HG03432 (cell line): ENCODE measurements around the gene TULP3.

Experiments used
- ATAC-seq: cut with Tn5 transposase; IDR thresholded peaks from one replicate; pipeline ENCODE4 v1.9.1; 2021; ENCODE audit warnings: mild to moderate bottlenecking, moderate library complexity; ENCODE audit not compliant: unreplicated experiment

The TULP3 gene

DNA sequence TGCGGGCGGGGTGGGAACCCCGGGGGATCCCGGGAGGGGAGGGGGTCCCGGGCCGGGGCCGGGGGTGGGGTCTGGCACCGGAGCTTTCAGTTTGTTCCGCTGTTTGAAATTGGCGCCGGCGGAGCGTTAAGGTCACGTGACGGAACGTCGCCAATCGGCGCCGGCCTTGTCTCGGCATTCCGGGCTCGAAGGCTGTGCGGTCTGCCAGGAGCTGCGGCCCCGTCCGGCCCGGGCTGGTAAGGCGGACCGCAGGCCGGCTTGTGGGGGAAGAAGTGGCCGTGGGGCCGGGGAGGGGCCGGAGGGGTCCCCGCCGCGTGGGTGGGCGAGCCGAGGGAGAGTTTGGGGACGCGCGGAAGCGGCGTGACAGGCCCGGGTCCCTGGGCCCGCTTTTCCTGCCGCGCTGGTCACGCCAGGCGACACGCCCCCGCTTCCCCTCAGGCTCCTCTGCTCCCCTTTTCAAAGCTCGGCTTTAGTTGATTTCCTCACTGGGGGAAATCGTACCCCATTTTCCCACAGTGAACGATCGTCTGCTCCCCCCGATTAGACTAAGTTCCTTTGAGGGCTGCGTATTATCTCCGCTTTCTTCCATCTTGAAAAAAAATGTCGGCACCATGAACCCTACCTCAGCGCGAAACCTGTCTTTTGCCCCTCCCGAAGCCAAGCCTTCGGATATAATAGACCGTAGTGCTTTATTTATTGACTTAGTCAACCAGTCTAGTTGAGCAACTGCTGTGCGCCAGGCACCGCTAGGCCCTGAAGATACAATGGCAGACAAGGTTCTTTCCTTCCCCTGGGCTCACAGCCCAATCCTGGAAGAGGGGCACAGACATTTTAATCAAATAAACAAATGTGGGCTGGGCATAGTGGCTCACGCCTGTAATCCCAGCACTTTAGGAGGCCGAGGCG lies 13.4 kb upstream of the TULP3 start, which contains the start of the genes FOXM1 and RHNO1:
Gene FOXM1, minus strand, starts transcription at position 128 of the 906 bp plus-strand sequence. CDS start 2,696 bp downstream, outside the sequence.
Gene RHNO1, plus strand, starts transcription at position 177 of the 906 bp plus-strand sequence. CDS start 8,144 bp downstream, outside the sequence.
- peak; percentile 88 for ATAC-seq

- no peak for ATAC-seq
Measured at GRCh38 chr12:2877953-2878732, 12.5 kb upstream of the TULP3 start.

DNA sequence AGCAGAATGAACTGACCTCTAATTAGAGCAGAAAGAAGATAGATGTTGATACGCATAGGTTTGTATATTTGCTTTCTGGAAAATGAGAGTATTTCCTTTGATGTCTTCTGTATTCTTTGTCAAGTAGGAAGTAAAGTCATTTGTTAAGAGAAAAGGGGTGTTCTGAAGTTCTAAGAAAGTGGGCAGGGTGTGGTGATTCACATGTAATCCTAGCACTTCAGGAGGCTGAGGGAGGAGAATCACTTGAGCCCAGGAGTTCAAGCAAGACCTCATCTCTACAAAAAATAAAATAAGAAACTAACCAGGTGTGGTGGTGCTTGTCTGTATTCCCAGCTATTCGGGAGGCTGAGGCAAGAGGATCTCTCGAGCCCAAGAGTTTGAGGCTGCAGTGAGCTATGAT lies 10.8 kb upstream of the TULP3 start:
- ATAC-seq, result no peak

GRCh38 chr12:2884810-2885209 lies 5.9 kb upstream of the TULP3 start:
- no peak for ATAC-seq

DNA sequence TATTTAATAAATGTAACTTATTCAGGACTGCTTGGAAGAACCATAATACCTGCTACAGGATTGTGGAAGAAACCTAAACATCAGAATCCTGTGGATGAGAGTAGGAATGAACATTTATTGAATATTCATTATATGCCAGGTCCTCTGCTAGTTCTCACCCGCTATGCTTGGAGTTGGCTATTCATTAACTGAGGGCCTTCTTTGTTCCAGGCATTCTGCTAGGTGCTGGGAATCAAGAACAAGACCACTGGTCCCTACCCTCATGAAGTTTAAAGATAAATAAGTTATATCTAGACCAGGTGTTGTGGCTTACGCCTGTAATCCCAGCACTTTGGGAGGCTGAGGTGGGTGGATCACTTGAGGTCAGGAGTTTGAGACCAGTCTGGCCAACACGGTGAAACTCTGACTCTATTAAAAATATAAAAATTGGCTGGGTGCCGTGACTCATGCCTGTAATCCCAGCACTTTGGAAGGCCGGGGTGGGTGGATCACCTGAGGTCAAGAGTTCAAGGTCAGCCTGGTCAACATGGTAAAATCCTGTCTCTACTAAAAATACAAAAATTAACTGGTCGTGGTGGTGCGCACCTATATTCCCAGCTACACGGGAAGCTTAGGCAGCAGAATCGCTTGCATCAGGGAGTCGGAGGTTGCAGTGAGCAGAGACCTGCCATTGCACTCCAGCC lies 3.8 kb upstream of the TULP3 start:
- no peak for ATAC-seq

DNA sequence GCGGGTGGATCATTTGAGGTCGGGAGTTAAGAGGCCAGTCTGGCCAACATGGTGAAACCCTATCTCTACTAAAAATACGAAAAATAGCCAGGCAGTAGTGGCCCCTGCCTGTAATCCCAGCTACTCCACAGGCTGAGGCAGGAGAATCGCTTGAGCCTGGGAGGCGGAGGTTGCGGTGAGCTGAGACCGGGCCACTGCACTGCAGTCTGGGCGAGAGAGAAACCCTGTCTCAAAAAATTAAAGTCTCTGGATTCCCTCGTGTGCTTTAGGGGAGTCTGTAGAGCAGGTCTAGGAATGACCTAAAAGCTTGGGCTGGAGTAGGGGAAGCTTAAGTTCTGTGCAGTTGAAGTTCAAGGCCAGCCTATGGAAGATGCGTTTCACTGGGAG lies 697 bp upstream of the TULP3 start:
- no peak for ATAC-seq

- peak; percentile 23 for ATAC-seq
Measured at GRCh38 chr12:2891240-2892053, 756 bp downstream of the TULP3 start.

- ATAC-seq, result no peak
Measured at GRCh38 chr12:2892246-2892645, 1.6 kb downstream of the TULP3 start.

GRCh38 chr12:2893007-2893406 lies 2.3 kb downstream of the TULP3 start:
- ATAC-seq, result no peak

DNA sequence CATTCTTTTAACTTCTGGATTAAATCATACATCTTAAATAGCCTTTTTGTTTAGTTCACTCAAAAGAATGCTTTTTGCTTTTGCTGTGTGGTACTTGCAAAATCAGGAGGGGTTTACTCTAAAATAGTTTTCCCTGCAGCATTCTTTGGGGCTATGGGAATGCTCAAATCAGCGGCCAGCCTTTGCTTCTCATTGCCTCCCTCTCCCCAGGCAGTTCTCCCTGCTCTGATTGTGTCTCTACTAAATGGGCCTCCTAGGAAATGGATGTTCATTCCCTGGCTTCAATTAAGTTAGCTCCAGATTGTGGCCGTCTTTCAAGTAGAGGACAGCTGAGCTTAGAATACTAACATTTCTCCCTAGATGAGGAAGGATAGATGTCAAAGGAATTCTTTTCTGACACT lies 4.4 kb downstream of the TULP3 start:
- no peak for ATAC-seq

DNA sequence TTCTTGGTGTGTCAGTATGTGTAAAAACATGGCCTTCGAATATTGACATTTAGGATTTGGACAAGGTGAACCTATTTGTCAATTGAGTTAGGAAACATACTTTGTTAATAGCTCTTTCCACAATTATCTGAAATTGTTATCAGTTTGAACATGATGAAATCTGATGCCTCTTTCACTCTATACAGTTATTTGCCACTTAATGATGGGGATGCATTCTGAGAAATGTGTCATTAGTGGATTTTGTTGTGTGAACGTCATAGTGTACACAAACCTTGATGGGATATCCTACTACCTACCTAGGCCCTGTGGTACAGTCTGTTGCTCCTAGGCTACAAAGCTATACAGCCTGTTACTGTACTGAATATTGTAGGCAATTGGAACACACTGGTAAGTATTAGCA lies 4.8 kb downstream of the TULP3 start:
- ATAC-seq, result no peak

- no peak for ATAC-seq
Measured at GRCh38 chr12:2897418-2897817, 6.7 kb downstream of the TULP3 start.

GRCh38 chr12:2900642-2901041 lies 10.0 kb downstream of the TULP3 start:
- no peak for ATAC-seq

- ATAC-seq, result no peak
Measured at GRCh38 chr12:2902272-2902880, 11.7 kb downstream of the TULP3 start.

DNA sequence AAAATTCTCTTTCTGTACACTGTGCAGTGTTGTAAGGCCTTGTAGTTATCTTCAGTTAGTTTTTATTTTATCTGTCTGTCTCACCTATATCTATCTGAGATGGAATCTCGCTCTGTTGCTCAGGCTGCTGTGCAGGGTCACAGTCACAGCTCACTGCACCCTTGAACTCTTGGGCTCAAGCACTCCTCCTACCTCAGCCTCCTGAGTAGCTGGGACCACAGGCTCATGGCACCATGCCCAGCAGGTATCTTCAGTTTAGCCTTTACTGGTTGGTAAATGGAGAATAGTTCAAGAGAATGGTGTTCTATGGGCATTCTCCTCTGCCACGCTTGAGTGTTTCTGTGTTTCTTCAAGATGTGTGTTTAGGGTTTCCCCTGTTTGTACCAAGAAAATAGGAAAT lies 13.6 kb downstream of the TULP3 start:
- no peak for ATAC-seq

- no peak for ATAC-seq
Measured at GRCh38 chr12:2912216-2912575, 21.5 kb downstream of the TULP3 start.

DNA sequence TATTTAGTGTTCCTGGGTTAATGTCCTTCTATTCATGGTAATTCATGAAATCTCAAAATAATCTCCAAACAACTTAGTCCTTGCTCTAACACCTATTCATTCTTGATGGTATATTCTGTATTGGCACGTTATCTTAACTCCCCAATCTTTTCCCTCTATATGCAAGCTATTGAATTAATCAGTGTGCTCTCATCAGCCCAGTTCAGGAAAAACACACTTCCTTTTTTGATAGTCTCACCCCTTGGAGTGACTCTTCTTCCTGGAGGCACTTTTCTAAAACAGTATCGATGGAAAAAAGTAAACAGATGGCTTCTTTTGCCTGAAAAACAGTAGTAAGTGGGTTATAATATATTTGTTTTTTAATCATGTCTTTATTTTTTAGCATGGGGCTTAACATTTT lies 28.6 kb downstream of the TULP3 start:
- ATAC-seq, result no peak

DNA sequence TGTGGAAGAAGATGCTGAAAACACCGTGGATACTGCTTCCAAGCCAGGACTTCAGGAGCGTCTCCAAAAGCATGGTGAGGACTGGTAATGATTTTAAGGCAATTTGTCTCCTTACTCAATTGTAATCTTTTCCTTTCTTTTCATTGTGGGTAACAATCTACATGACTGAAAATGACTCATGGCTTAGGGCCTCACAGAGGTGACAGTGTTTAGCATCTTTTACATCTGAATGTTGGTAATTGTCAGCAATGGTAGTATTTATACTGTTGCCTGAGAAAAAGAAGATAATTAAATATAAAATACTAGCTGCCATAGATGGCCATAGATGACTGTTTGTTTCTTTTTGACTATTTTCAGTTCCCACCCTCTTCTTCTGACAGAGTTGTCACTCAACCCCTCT lies 31.6 kb downstream of the TULP3 start:
- no peak for ATAC-seq

DNA sequence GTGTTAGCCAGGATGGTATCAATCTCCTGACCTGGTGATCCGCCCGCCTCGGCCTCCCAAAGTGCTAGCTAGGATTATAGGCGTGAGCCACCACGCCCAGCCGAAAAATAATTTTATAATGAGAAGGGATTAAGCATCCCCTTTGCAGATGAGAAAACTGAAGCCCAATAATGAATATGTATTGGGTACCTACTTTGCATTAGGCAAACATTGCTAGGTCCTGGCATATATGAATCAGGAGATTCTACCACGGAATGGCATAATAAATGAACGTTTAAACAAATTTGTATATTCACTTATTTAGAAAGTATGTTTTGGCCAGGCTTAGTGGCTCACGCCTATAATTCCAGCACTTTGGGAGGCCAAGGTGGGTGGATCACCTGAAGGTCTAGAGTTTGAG lies 32.4 kb downstream of the TULP3 start:
- no peak for ATAC-seq

GRCh38 chr12:2924019-2924418 lies 33.3 kb downstream of the TULP3 start:
- no peak for ATAC-seq
